Measurements from ENCODE around the gene SLC7A6.

GRCh38 chr16:68257251-68257905 is 6.9 kb upstream of the SLC7A6 start:
- TF ChIP-seq CTCF (conservative IDR thresholded peaks at IDR 0.05; ENCODE audit: low read length) (peak; percentile 43; the same call in 1 of the 2 replicates), EZH2phosphoT487 (IDR thresholded peaks at IDR 0.05; ENCODE audit: borderline replicate concordance, low read depth, low read length) (no peak)

Data from OCI-LY7 (cell line).